Memory B cell (primary cell): ENCODE data around the gene GLI3.
A peak's percentile ranks its signal among the peaks of the same experiment; 100 is the strongest.

Source experiments
- ATAC-seq: fragments of 150-1000 bp; cut with Tn5 transposase; 2 replicates; pipeline ENCODE4 v1.10.0; 2021; ENCODE audit warnings: low read depth, mild to moderate bottlenecking, moderate library complexity
- DNase-seq, 2 donors: peaks; one replicate each; pipeline ENCODE4 v3.0.0; 2022; ENCODE audit warnings: low spot score in 2 of 2
- H3K27ac Mint-ChIP-seq: one replicate; pipeline ENCODE4 v1.8.0; 2022; ENCODE audit warnings: mild to moderate bottlenecking, moderate library complexity, mixed read lengths
- H3K27me3 Mint-ChIP-seq: one replicate; pipeline ENCODE4 v1.8.0; 2022; ENCODE audit warnings: mixed read lengths
- H3K36me3 Mint-ChIP-seq: one replicate; pipeline ENCODE4 v1.8.0; 2022; ENCODE audit warnings: mild to moderate bottlenecking, mixed read lengths
- H3K4me1 Mint-ChIP-seq: one replicate; pipeline ENCODE4 v1.8.0; 2022; ENCODE audit warnings: mixed read lengths
- H3K4me3 Mint-ChIP-seq: one replicate; pipeline ENCODE4 v1.8.0; 2022; ENCODE audit warnings: mild to moderate bottlenecking, moderate library complexity, mixed read lengths
- H3K9me3 Mint-ChIP-seq: one replicate; pipeline ENCODE4 v1.8.0; 2022; ENCODE audit warnings: mixed read lengths

The GLI3 gene

DNA sequence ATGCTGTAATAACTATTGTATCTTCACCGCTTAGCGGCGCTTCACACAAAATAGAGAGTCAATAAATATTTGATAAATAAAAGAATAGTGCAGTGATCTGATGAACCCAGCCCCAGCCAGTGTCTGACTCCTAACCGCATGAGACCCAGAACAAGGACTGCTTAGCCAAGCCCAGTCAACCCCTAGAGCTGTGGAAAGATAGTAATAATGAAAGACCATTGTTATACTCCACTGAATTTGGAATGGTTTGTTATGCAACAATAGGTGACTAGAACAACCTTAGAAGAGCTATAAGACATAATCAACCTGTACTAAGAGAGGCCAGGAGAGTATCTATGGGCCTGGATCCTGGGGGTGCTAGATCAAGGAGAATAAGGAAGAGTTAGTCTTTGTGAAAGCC lies 303.6 kb downstream of the GLI3 start:
- ATAC-seq (no peak), DNase-seq (no peak)
- peaks cover 21% of the 10 kb centered on the region for H3K4me1 Mint-ChIP-seq
- no peaks in the 10 kb centered on the region for H3K27me3 Mint-ChIP-seq
- no peaks in the 10 kb centered on the region for H3K36me3 Mint-ChIP-seq
- H3K27ac Mint-ChIP-seq = no peak overlapping the region
- no peaks in the 10 kb centered on the region for H3K9me3 Mint-ChIP-seq
- no peak overlapping the region for H3K4me3 Mint-ChIP-seq

DNA sequence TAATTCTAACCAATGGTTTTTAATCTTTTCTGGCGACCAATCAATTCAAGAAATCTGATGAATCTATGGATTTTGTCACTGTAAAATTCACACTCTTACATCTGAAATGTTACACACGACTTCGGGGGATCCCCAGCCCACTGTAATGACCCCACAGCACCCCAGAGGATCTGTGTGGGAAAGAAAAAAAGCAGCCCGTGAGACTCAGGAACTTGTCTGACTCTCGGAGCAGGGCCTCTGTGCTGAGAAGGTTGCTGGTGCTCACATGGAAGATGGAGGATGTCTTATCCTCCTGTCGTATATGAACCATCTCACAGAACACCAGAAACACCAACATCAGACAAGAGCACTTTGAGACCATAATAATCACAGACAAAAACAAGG lies 305.8 kb downstream of the GLI3 start:
- H3K4me3 Mint-ChIP-seq = no peak overlapping the region
- ATAC-seq = no peak
- peaks cover 3% of the 10 kb centered on the region for H3K27me3 Mint-ChIP-seq
- H3K4me1 Mint-ChIP-seq = peaks cover 27% of the 10 kb centered on the region
- no peak for DNase-seq
- no peaks in the 10 kb centered on the region for H3K9me3 Mint-ChIP-seq
- H3K27ac Mint-ChIP-seq = peak overlapping the region; percentile 78
- H3K36me3 Mint-ChIP-seq = no peaks in the 10 kb centered on the region

DNA sequence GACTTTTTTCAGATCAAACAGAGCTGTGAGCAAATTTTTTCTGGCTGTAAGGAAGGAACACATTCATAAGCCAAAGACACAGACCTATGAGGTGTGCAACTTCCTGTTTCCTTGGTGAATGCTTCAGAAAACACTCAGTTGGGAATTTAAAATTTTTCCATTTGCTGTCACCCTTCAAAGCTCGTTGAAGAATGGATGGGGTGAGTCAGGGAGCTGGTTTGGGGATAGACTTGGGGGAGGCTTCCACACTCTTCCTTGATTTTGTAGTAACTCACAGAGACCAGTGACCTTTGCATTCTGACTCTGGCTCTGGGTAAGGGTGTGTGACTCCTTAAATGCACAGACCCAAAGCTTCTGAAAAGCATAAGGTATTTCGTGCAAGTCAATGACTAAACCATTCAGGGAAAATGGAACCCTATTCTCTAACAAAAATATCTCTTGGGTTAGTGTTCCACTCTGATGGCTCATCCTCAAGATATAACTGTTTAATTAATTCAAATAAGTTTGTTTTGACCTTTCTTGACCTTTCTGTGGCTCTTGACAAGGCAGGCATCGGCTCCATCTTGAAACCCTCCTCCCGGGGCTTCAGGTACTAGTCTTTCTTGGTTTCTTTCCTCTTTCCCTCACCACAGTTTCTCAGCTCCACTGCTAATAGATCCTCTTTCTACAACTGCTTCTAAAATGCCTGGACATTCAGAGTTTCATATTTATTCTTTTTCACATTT lies 306.3 kb downstream of the GLI3 start:
- no peaks in the 10 kb centered on the region for H3K9me3 Mint-ChIP-seq
- no peak overlapping the region for H3K4me3 Mint-ChIP-seq
- ATAC-seq = no peak
- H3K36me3 Mint-ChIP-seq = no peaks in the 10 kb centered on the region
- H3K27ac Mint-ChIP-seq = peak overlapping the region; percentile 78
- peaks cover 27% of the 10 kb centered on the region for H3K4me1 Mint-ChIP-seq
- peaks cover 3% of the 10 kb centered on the region for H3K27me3 Mint-ChIP-seq
- no peak for DNase-seq

DNA sequence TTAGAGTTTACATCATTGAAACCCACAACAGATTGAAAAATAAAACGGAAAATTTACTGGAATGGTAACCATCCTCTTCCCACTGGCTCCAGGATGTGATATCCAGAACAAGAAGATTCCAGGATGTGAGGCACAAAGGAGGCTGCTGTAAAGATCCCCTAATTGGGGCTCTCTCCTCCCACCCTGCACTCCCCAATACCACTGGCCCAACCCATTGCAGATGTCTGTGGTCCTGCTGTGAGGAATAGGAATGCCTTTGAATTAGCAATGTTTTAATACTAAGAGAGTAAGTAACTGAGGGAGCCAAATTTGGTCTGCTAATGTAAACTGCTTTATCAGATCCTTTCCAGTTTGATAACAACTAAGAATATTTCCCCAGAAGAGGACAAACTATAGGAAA lies 308.2 kb downstream of the GLI3 start:
- Mint-ChIP-seq H3K4me3 (no peak overlapping the region), H3K27ac (no peak overlapping the region), H3K9me3 (no peaks in the 10 kb centered on the region), H3K4me1 (peaks cover 27% of the 10 kb centered on the region), H3K36me3 (no peaks in the 10 kb centered on the region), H3K27me3 (peaks cover 3% of the 10 kb centered on the region)
- ATAC-seq (no peak), DNase-seq (no peak)

DNA sequence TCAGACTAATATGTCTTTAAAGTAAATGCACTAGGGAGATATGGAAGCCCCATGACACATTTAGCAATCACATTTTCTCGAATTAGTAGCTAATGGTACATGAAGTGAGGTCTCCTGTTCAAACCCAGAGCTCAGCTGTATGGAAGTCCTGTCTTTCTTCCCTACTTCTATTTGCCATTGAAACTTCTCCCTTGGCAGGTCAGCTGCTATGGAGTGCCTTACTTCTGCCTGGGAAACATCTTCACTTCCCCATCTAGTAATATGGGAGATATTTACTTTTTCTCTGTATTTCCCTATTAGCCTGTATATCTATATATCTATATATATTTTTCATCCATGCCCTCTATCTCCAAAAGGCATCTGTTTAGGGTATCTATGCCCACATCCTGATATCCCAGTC lies 308.8 kb downstream of the GLI3 start:
- Mint-ChIP-seq H3K27me3 (peaks cover 3% of the 10 kb centered on the region), H3K36me3 (no peaks in the 10 kb centered on the region), H3K4me3 (no peak overlapping the region), H3K4me1 (peaks cover 27% of the 10 kb centered on the region), H3K27ac (no peak overlapping the region), H3K9me3 (no peaks in the 10 kb centered on the region)
- no peak for ATAC-seq
- no peak for DNase-seq

DNA sequence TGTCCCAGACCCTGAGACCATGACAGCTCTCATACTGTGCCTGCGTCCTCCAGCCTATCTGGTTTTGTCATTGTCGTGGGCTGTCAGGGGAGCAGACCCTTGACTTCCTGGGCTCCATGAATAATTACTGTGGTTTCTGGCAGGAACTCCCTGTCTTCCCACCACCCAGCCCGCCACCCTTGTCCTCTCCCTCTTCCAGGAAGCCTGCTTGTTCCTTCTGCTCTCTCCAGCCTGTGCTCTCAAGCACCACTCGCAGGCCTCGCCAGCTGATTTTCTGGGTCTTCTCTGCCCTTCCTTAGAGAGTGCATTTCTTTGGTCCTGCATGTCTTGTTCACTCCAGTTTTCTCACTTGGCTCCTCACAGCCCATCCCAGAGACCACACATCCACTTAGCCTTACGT lies 309.6 kb downstream of the GLI3 start:
- no peaks in the 10 kb centered on the region for H3K36me3 Mint-ChIP-seq
- ATAC-seq = no peak
- no peak for DNase-seq
- no peak overlapping the region for H3K27ac Mint-ChIP-seq
- no peak overlapping the region for H3K4me3 Mint-ChIP-seq
- H3K4me1 Mint-ChIP-seq = peaks cover 24% of the 10 kb centered on the region
- H3K27me3 Mint-ChIP-seq = peaks cover 3% of the 10 kb centered on the region
- H3K9me3 Mint-ChIP-seq = no peaks in the 10 kb centered on the region

DNA sequence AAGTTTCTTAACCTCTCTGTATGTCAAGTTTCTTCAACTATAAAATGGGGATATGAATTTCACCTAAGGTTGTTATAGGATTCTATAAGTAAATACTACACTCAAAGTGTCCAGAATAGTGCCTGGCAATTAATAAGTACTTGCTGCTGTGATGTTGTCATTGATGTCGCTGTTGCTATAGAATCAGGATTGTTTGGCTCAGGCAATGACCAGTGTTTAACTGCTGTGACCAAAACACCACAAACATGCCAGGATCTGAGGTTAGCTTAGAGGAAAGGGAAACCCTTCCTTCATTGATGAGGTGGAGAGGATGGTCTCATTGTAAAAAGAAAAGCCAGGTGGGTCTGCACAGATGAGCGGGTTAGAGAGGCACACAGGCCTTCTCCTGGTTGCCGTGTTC lies 311.1 kb downstream of the GLI3 start:
- no peaks in the 10 kb centered on the region for H3K36me3 Mint-ChIP-seq

DNA sequence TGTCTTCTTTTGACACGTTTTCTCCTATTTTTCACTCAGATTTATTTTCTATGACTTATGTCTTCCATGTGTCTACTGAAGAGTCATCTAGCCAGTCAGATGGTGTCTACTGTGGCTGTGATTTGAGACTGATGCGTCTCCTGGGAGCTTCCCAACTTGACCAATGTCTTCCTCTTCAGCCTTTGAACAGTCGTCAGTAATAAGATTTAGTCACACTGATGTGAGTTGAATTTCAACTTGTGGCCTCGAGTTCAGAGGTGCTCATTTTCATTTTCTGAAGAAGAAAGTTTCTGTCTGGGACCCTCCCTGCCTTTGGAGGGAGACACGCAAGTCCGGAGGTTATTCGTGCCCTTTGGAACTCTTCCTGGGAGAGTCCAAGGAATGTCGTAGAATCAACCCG lies 312.2 kb downstream of the GLI3 start:
- H3K9me3 Mint-ChIP-seq = no peaks in the 10 kb centered on the region
- H3K4me3 Mint-ChIP-seq = no peak overlapping the region
- peaks cover 3% of the 10 kb centered on the region for H3K27me3 Mint-ChIP-seq
- H3K27ac Mint-ChIP-seq = no peak overlapping the region
- no peak for DNase-seq
- H3K4me1 Mint-ChIP-seq = peaks cover 12% of the 10 kb centered on the region
- H3K36me3 Mint-ChIP-seq = no peaks in the 10 kb centered on the region
- ATAC-seq = no peak

More for the DNA sequence above, 311.1 kb downstream of the GLI3 start:
- Mint-ChIP-seq H3K27me3 (peaks cover 3% of the 10 kb centered on the region), H3K4me3 (no peak overlapping the region), H3K4me1 (peaks cover 18% of the 10 kb centered on the region), H3K27ac (no peak overlapping the region), H3K9me3 (no peaks in the 10 kb centered on the region)
- DNase-seq (no peak), ATAC-seq (no peak)

DNA sequence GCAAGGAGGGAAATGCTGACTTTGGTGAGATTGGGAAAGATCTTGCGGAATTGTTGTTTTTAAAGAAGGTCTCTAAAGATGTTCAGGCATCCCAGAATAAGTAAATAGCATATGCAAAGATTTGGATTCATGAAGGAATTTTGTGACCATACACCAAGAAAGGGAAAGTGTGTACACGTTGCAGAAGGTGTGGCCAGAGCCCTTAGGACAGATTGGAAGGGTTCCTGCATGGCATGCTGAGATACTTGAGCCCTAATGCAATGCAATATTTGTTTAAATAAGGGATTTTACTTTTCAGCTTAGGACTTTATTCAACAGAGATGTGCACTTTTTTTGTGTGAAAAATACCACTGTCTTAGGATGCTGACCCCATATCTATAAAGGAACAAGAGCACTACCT lies 314.6 kb downstream of the GLI3 start:
- Mint-ChIP-seq H3K27me3 (peaks cover under 1% of the 10 kb centered on the region), H3K4me1 (peaks cover 3% of the 10 kb centered on the region), H3K4me3 (no peak overlapping the region), H3K9me3 (no peaks in the 10 kb centered on the region), H3K27ac (no peak overlapping the region), H3K36me3 (no peaks in the 10 kb centered on the region)
- ATAC-seq (no peak), DNase-seq (no peak)

DNA sequence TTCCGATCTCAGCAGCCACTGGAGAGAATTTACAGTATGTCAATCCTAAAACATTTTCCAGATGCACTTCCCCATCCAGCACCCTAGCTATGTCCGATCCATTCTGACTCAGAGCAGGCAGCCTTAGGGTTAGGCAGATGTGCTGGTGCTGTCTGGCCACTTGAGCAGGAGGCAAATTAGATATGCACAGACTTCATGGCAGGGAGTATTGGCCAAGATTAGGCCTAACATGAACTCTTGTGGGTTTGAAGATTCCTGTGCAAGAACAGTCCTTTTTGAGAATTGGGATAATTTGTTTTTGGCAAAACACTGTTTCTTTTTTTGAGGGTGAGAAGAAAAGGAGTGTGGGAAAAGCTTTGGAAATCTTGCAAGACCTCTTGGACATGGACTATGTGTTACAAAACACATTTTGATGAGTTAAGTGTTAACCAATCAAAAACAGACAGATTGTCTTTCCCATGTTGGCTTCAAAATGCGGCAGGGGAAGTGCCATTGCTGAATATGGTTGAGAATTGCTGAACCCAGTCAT lies 315.5 kb downstream of the GLI3 start:
- H3K27me3 Mint-ChIP-seq = no peaks in the 10 kb centered on the region

DNA sequence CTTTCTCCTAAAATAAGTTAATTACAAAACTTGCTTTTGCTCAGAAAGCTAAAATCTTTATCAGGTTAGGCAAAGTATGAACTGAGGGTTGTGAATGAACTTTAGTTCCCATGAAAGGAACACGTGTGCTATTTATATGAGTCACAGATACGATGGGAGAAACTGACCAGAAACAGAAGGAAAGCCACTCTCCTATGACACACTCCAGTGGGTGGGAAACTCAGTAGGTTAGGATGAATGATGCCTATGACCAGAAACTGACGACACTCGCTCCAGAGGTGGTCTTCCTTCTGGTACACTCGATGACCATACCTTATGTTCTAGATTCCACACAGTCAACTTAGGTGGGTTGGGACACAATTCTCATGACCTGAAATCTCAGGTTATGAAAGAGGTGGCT lies 318.4 kb downstream of the GLI3 start:
- Mint-ChIP-seq H3K4me3 (no peak overlapping the region), H3K9me3 (no peaks in the 10 kb centered on the region), H3K27me3 (no peaks in the 10 kb centered on the region), H3K36me3 (no peaks in the 10 kb centered on the region), H3K27ac (no peak overlapping the region), H3K4me1 (no peaks in the 10 kb centered on the region)
- ATAC-seq = no peak
- DNase-seq = no peak

More for the DNA sequence above, 315.5 kb downstream of the GLI3 start:
- Mint-ChIP-seq H3K27ac (no peak overlapping the region), H3K36me3 (no peaks in the 10 kb centered on the region), H3K9me3 (no peaks in the 10 kb centered on the region), H3K4me1 (no peaks in the 10 kb centered on the region), H3K4me3 (no peak overlapping the region)
- ATAC-seq (no peak), DNase-seq (no peak)

DNA sequence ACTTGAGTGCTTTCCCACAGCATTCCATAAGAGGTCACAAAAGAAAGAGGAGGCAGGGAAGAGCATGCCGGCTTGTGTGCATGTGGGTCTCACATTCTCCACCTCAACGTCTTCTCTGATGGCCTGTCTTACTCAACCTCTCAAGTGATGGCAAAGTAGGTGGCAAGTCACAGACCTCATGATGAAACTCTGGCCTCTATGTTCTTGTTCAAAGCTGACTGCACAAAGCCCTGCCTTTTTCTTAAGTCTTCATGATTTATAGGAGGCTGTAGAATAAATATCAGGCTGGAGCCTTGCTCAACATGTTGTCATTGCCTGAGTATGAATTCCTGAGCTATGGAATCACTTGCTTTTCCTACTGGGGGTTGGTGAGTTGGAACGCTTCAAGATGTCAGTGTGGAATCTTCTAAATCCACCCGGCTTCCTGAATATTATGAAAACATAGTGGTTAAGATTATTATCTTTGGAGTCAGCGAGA lies 320.5 kb downstream of the GLI3 start:
- Mint-ChIP-seq H3K4me3 (no peak overlapping the region), H3K27me3 (no peaks in the 10 kb centered on the region), H3K36me3 (no peaks in the 10 kb centered on the region), H3K9me3 (no peaks in the 10 kb centered on the region), H3K4me1 (peaks cover 5% of the 10 kb centered on the region), H3K27ac (no peak overlapping the region)
- no peak for DNase-seq
- ATAC-seq = no peak

DNA sequence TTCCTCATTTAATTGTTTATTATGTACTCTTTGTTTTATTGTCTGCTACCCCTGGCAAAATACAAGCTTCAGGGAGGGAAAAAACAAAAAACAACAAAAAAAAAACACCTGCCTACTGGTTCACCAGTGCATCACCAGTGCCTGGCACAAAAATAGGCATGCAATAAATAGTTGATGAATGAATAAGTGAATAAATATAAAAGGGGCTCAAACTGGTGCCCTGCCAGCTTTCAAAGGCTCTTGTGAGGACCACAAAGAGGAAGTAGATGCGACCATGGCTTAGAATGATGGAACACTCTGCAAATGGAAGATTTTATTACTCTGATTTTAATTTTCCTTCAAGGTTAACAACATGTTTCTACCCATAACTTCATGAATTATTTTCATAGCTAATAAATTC lies 321.1 kb downstream of the GLI3 start:
- ATAC-seq = peak; percentile 41
- Mint-ChIP-seq H3K27ac (no peak overlapping the region), H3K9me3 (no peaks in the 10 kb centered on the region), H3K4me3 (no peak overlapping the region), H3K4me1 (peaks cover 7% of the 10 kb centered on the region), H3K36me3 (no peaks in the 10 kb centered on the region), H3K27me3 (no peaks in the 10 kb centered on the region)
- DNase-seq = no peak

DNA sequence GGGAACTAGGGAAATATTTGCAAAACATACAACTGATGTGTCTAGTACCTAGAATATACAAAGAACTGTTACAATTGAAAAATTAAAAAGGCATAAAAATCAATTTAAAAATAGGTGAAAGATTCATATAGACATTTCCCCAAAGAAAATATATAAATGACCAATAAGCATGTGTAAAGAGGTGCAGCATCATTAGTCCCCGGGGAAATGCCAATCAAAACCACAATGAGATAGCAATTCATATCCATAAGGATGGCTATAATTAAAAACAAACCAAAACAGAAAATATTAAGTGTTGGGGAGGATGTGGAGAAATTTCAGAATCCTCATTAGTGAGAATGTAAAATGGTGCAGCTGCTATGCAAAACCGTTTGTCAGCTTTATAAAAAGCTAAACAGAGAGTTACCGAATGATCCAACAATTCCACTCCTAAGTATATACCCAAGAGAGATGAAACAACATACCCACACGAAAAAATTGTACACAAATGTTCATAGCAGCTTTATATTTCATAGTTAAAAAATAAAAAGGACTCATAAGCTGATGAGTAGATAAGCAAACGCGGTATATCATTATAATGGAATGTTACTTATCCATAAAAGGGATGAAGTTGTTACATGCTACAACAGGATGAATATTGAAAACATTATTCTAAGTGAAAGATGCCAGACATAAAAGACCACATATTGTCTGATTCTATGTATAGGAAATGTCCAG lies 324.0 kb downstream of the GLI3 start:
- no peak for DNase-seq
- ATAC-seq = no peak
- Mint-ChIP-seq H3K27ac (no peak overlapping the region), H3K9me3 (no peaks in the 10 kb centered on the region), H3K4me3 (no peak overlapping the region), H3K4me1 (peaks cover 7% of the 10 kb centered on the region), H3K36me3 (no peaks in the 10 kb centered on the region), H3K27me3 (no peaks in the 10 kb centered on the region)
